Body of pancreas (tissue), 4 donors: ENCODE measurements around the gene DLX4. TPM values are rescaled to one million over a fixed set of nuclear protein-coding genes. Genes with fewer than 3 reads are reported as not detected.
A peak's percentile ranks its signal among the peaks of the same experiment; 100 is the strongest.

Experiments
- ATAC-seq: fragments of 150-250 bp; one replicate; pipeline ENCODE4 v1.9.1; 2016
- DNase-seq, 4 donors: peaks; one replicate each; pipeline ENCODE4 v3.0.0-alpha.2; 2019
- H3K27ac ChIP-seq, 4 donors: fragments of 200-600 bp; sonication (generic); 1 replicate in 3 of 4; 2 replicates in 1 of 4; pipeline versions ENCODE4 v1.5.1 to v1.6.1; 2016 to 2019; ENCODE audit warnings: mild to moderate bottlenecking in 1 of 4, mixed read lengths in 1 of 4, moderate library complexity in 1 of 4
- H3K27me3 ChIP-seq, 2 donors: fragments of 200-600 bp; sonication (generic); one replicate each; pipeline ENCODE4 v1.6.0; 2016; ENCODE audit warnings: mild to moderate bottlenecking in 1 of 2
- H3K36me3 ChIP-seq, 2 donors: fragments of 200-600 bp; sonication (generic); replicated peaks in 1 of 2; 2 replicates each; pipeline ENCODE4 v1.5.1; 2016; ENCODE audit warnings: low read depth in 2 of 2; ENCODE audit not compliant: insufficient read depth in 1 of 2
- H3K4me1 ChIP-seq: fragments of 200-600 bp; sonication (generic); one replicate; pipeline ENCODE4 v1.6.0; 2016
- H3K4me3 ChIP-seq, 2 donors: fragments of 200-600 bp; sonication (generic); 1 replicate in 1 of 2; 2 replicates in 1 of 2; pipeline ENCODE4 v1.5.1; 2016 to 2019
- H3K9me3 ChIP-seq, 3 donors: fragments of 200-600 bp; sonication (generic); 1 replicate in 2 of 3; 2 replicates in 1 of 3; pipeline ENCODE4 v1.5.1; 2016
- CTCF ChIP-seq, 7 experiments: fragments of 450-650 bp in 4 of 7; fragments of 200-600 bp in 3 of 7; sonication (generic) in 3 of 7; IDR thresholded peaks; one replicate each; pipeline ENCODE4 v1.5.1; 2016 to 2019; ENCODE audit warnings: antibody characterized with exemption in 7 of 7
- POLR2A ChIP-seq, 3 donors: fragments of 450-650 bp; IDR thresholded peaks; one replicate each; pipeline ENCODE4 v1.6.1; 2016; ENCODE audit warnings: antibody characterized with exemption in 3 of 3, mild to moderate bottlenecking in 2 of 3
- WGBS, 2 donors: methylation state at CpG; one replicate each; pipeline ENCODE4 v1.1.5; 2017; 5-methylcytosine and 5-hydroxymethylcytosine counted together
- intact Hi-C: fragments of 100-400 bp; cut with DNase I; formaldehyde crosslinking; loops from one replicate; pipeline ENCODE4 v1.15.1; 2023
- total RNA-seq, 2 donors: library from RNA; depleted of rRNA; stranded (reverse); fragments of >200 nt; gene quantifications; one replicate each; pipeline ENCODE4 v1.1.0, GENCODE V29; 2016

Gene DLX4
- total RNA-seq, 2 donors from 2014 or later = not detected

- no peak overlapping the region for H3K27ac ChIP-seq
- DNase-seq (peak; percentile 84 to 92 (median 86)), ATAC-seq (peak; percentile 95)
- H3K27me3 ChIP-seq = no peaks in the 10 kb centered on the region
- TF ChIP-seq POLR2A (IDR thresholded peaks at IDR 0.05) = no peak
- peak; percentile 75 to 84 (median 82) for TF ChIP-seq CTCF (IDR thresholded peaks at IDR 0.05)
- H3K4me3 ChIP-seq = no peak overlapping the region
- H3K4me1 ChIP-seq = no peaks in the 10 kb centered on the region
- WGBS, 2 donors = 31 to 40% methylated on average over 5 to 7 of the region's 7 CpGs
- no peaks in the 10 kb centered on the region for H3K36me3 ChIP-seq
- intact Hi-C loops = loop anchor here (5.0 kb wide), 1 partner anchor 40 kb away; no protein-coding TSS in a partner anchor
- no peaks in the 10 kb centered on the region for H3K9me3 ChIP-seq
These were observed 16.6 kb upstream of the DLX4 start for GRCh38 chr17:49952209-49952911.

- no peaks in the 10 kb centered on the region for H3K4me1 ChIP-seq
- no peaks in the 10 kb centered on the region for H3K36me3 ChIP-seq
- ATAC-seq (no peak), DNase-seq (no peak)
- H3K27ac ChIP-seq = no peak overlapping the region
- 71 to 77% methylated on average over 5 to 8 of the region's 8 CpGs for WGBS, 2 donors
- no peak for TF ChIP-seq CTCF (IDR thresholded peaks at IDR 0.05)
- TF ChIP-seq POLR2A (IDR thresholded peaks at IDR 0.05) = no peak
- intact Hi-C loops = loop anchor here (5.0 kb wide), 1 partner anchor 39 kb away; no protein-coding TSS in a partner anchor
- no peaks in the 10 kb centered on the region for H3K27me3 ChIP-seq
- no peak overlapping the region for H3K4me3 ChIP-seq
- H3K9me3 ChIP-seq = no peaks in the 10 kb centered on the region
These were observed 16.0 kb upstream of the DLX4 start for GRCh38 chr17:49952912-49953497.

GRCh38 chr17:49955157-49955556 lies 13.8 kb upstream of the DLX4 start:
- WGBS, 2 donors = 67% methylated on average over 1 of the region's 1 CpG; no CpG with 5 or more reads in 1 of the 2 donors
- Histone ChIP-seq H3K27ac (no peak overlapping the region), H3K9me3 (no peaks in the 10 kb centered on the region), H3K4me3 (no peak overlapping the region), H3K4me1 (no peaks in the 10 kb centered on the region), H3K36me3 (no peaks in the 10 kb centered on the region), H3K27me3 (no peaks in the 10 kb centered on the region)
- intact Hi-C loops = no loop called here
- ATAC-seq (no peak), DNase-seq (no peak)
- TF ChIP-seq CTCF (IDR thresholded peaks at IDR 0.05) (no peak), POLR2A (IDR thresholded peaks at IDR 0.05) (no peak)

GRCh38 chr17:49956780-49957179 lies 12.2 kb upstream of the DLX4 start:
- DNase-seq (no peak), ATAC-seq (no peak)
- TF ChIP-seq POLR2A (IDR thresholded peaks at IDR 0.05) (no peak), CTCF (IDR thresholded peaks at IDR 0.05) (no peak)
- WGBS, 2 donors = 43 to 70% methylated on average over 2 to 4 of the region's 4 CpGs
- Histone ChIP-seq H3K9me3 (no peaks in the 10 kb centered on the region), H3K4me3 (no peak overlapping the region), H3K27me3 (no peaks in the 10 kb centered on the region), H3K36me3 (no peaks in the 10 kb centered on the region), H3K27ac (no peak overlapping the region), H3K4me1 (no peaks in the 10 kb centered on the region)
- intact Hi-C loops = no loop called here
